Measurements from ENCODE around the gene CACNA1C.
A peak's percentile ranks its signal among the peaks of the same experiment; 100 is the strongest.

CACNA1C gene

DNA sequence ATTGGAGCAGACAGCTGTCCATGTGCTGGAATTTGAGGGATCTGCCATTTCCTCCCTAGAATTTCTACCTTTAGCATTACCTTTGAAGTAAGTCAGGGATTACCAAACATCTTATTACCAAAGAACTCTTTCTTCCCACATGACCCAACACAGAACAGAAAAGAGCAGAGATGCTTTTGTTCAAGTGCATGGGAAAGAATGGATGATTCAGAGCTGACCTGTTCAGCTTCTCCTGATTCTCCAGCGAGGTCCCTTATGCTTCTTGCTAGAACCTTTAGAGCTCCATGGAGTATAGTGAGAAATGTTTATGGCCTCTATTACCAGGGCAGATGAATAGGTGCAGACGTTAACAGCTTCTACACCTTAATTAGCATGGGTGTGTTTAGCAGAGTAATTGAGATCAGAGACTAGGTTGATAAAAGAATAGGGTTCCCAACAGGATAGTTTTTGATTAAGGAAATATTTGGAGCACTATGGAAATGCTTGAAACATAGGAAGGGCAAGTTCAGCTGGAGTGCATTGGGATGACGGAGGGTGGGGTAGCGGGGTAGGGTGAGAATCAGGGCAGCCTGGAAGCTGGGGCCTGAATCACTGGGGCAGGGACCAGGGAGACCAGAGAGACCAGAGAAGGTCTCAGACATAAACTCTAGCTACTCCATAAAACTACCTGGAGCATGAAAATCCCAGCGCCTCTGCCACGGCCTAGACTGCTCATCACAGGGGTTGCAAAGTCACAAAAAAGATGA is 223.7 kb downstream of the CACNA1C start:
- DNase-seq (ENCODE audit: low read depth in 3 of 3), result no peak

DNA sequence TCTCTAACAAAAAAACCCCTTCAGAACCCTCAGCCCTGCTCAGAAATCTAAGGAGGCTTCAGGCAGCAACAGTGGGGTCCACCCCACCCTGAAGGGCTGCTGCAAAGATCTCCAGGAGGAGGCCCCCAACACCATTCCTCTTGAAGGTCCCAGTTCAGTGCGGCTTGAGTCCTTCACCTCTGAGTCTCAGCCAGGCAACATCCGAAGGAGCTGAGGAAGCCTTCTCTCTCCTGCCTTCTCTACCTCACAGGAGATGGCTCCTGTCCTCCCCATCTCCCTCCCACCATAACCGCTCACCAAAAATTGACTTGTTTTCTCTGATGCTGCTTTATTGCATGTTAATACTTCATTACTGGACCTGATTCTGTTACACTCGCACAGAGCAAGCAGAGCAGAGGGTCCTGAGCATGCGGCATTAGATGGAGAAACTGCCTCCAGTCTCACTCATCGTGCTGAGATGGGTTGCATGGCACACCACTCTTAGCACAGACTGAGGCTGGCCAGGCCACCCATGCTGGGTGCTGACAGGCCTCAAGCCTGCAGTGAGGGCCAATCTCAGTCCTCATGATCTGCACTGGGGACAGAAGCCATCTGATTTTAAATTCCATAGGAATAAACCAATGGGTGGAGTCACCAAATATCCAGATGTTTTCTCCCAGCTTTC is 224.8 kb downstream of the CACNA1C start:
- DNase-seq (ENCODE audit: low read depth in 3 of 3), result no peak

DNA sequence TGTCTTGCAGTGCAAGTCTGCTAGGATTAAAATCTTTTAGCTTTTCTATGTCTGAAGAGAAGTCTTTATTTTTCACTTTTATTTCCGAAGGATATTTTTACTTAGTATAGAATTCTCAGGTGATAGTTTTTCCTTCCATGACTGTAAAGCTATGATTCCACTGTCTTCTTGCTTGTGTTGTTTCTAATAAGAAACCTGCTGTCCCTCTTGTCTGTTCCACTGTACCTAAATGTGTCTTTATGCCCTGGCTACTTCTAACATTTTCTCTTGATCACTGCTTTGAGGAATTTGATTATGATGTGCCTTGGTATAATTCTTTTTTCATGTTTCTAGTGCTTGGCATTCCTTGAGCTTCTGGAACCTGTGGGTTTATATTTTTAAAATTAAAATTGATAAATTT is 228.7 kb downstream of the CACNA1C start:
- DNase-seq (ENCODE audit: low read depth in 3 of 3), result no peak

DNA sequence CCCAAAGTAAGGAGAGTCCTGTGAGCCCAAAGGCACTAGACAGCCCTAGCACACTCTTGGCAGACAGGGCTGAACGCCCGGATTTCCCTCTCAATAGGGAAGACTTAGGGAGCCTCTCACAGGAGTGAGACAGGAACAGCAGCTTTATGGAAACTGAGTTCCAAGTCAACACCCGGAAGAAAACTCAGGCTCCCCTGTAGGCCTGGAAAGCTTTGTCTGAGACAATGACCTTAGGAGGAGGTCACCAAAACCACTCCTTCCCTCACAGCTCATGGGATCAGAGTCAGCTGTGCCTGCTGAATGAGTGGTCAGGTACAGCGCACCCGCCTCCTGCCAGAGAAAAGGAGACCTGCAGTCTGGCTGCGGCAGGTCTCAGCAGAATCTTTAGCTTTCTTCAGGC is 229.5 kb downstream of the CACNA1C start:
- no peak for DNase-seq (ENCODE audit: low read depth in 3 of 3)

DNA sequence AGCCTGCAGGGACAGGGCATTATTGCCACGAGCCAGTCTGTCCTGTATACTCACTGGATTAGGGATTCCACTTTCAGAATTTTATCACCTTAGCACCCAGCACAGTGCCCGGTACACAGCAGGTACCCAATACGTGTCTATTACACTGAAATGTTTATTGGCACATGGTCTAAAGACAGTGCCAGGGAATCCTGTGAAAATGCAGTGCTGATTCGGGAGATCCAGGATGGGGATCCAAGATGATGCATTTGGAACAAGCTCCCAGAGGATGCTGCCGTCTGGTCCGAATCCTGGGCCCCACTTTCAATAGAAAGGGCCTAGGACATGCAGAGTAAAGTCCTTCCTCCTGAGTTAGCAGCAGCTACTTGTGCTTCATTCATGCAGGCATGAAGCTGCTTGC is 230.7 kb downstream of the CACNA1C start:
- no peak for DNase-seq (ENCODE audit: low read depth in 3 of 3)

DNA sequence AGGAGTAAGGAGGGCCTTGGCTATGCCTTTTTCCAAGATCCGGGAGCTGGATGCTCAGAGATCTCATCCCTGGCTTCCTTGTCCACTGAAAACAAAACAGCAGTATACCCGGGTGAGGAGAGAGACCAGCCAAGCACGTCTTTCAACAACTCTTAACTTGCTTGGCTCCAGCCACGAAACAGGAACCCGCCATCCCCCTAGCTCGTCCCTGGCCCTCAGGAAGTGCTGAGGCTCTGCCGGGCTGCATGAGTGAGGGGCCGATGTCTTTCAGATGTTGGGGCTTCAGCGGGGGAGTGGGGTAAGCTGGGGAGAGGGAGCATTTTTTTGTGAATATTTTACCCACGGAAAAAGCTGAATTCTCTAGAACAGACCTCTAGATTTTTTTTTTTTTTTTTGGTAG is 231.1 kb downstream of the CACNA1C start:
- DNase-seq (ENCODE audit: low read depth in 3 of 3), result no peak

DNA sequence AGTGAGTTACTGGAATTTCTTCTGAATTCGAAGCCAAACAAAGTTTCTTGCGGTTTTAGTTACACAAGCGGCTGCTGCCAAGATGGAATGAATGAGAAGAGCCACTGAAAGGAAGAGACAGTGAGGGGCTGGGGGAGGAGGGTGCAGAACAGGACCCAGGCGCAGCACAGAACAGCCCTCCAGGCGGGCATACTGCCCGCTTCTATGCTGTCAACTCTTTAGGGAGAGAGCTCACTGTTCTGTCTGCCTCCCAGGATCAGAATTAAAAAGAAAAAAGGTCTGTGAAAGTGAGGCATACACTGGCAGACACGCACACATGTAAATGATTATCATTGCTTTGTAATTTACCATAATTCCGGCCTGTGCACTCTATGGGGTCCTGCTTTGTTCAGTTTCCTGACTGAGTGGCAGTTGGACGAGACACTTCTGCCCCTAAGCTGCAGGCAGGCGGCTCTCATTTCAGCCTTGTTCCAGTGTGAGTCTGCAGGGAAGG is 231.6 kb downstream of the CACNA1C start:
- no peak for DNase-seq (ENCODE audit: low read depth in 3 of 3)

DNA sequence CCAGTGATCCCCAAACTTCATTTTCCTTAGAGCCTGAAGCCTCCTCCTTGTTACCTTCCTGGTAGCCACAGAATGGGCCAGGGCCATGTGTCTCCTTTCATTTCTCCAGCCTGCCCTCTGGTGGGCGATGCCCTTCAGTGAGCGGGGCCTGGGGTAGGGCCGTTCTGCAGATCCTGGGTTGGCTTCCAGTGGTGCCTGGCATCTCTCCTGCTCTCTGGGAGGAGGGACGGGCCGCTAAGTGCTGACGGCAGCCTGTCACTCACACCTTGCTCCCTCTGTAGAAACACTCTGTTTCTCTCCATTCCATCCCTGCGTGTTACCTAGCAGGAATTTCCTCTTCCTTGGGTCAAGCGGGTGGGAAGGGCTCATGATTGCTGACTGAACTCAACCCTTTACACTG is 232.1 kb downstream of the CACNA1C start:
- peak in 1 of 3 experiments; percentile 36 for DNase-seq (ENCODE audit: low read depth in 3 of 3)

DNA sequence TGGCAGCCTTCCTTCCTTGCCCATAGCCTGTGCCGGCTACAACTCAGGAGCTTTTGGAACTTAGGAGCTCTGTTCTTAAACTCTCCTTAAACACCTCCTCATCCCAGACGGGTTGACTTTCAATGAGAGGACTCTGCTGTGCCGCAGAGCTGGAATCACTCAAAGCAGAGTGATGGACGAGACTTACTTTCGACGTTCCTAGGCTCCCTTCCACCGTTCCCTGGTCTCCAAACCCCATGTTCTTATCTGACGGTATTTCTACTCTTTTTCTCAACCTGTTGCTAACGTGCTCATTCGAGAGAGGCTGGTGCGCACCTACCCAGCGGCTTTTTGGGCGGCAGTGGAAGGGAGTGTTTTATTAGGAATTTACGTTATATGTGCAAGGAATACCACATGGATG is 232.7 kb downstream of the CACNA1C start:
- DNase-seq (ENCODE audit: low read depth in 3 of 3), result no peak

DNA sequence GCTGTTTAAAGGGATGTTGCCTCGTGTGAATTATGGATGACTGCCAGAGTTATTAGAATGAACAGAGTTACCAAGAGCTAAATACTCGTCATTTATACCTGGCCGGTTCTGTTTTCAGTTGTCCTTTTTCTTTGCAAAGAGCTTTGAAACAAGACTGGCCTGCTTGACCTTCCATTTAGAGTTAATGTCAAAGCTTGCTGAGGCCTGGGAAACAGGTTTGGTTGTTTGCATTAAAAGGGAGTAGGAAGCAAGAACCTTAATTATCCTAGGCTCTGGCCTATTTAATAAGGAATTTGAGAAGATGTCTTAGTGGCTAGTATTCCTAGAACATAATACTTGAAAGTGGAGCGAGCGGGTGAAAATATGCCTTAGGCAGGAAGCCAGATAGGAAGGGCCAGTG is 233.3 kb downstream of the CACNA1C start:
- no peak for DNase-seq (ENCODE audit: low read depth in 3 of 3)

DNA sequence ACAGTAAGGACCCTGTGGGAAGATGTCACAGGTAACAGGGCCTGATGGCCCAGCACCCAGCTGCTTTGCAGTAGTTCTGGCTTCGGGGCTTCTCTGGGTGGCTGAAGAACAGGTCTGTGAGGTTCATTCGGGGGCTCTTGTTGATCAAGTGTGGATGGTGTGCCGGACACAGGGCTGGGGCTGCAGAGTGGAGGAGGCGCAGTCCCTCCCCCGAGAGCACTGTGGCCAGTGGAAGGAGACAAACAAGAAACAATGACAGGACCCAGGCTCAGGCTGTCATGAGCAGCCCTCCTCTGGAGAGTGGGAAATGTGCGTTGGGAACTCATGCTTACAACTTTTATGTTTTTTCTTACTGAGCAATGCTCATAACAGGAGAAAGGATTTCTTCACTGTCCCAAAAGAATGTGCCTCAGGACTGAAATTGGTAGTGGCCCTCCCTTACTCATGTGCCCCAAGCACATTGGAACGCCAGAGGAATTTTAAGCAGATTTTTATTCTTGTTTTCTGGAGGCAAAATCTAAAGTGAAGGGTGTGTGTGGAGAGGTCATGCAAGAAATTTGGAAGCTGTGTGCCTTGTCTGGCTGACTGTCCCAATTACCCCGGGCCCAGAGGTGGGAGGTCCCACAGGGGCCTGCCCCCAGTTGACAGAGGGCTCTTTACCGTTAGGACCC is 233.8 kb downstream of the CACNA1C start:
- no peak for DNase-seq (ENCODE audit: low read depth in 3 of 3)

DNA sequence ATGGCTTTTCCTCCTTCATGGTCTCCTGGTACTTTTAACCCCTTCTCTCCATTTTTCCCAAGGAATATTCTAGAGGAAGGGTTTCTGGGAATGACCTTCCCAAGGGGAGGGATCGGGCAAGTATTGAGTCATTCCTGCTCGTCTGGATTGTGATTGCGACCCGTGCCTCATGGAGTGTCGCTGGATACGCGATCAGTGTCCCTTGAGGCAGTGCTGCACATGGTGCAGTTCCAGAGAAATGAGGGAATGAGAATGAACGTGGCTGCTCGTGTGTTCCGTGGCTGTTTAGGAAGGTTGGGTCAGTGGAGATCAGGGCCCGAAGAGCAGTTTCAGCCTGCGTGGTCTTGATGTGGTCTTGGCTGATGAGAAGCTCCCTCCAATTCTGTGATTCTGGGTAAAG is 234.4 kb downstream of the CACNA1C start:
- DNase-seq (ENCODE audit: low read depth in 3 of 3), result no peak

DNA sequence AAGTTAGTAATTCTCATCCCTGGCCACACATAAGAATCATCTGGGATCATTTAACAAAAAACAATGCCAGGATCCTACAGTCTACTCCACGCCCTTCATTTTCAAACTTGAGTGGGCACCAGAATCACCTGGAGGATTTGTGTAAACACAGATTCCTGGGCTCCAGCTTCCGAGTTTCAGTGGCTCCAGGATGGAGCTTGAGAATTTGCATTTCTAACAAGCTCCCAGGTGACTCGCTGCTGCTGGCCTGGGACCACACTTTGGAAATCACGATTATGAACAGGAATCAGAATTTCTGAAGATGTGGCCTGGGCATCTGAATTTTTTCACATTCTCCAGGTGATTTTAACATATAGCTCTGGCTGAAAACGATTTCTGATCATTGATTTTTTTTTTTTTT is 234.8 kb downstream of the CACNA1C start:
- no peak for DNase-seq (ENCODE audit: low read depth in 3 of 3)

DNA sequence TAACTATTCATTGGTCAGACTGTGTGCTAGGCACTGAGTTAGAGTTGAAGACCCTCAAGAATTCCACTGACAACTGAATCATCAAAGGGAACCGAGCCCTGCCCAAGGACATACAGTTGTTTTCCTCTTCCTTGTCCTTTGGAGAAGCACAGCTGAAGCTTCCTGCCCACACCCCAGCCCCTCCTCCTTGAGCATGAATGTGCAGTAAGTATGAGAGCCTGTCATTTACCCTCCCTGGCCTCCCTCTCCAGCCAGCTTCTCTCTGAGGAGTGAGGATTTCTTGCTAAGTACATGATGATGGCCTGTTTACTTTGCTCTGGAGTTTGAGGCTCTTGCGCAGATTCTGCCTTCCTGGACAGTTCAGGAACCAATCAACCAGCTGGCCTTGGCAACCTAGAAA is 235.2 kb downstream of the CACNA1C start:
- no peak for DNase-seq (ENCODE audit: low read depth in 3 of 3)

DNA sequence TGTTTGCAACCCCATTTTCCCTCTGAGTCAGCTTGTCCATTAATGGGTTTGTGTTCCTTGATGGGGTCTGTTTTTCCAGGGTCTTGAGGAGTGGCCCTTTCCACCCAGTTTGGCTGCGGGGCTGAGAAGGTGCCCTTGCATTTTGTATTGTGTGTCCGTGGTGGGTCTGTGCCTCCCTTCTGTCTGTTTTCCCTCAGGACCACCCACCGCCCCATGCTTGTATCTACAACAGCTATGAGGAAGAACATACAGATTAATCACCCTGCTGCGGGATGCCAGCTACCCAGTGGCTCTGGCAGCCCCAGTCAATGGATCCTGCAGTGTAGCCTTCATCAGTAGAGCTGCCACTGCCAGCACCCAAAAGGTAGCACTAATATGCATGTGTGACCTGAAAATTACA is 235.7 kb downstream of the CACNA1C start:
- no peak for DNase-seq (ENCODE audit: low read depth in 3 of 3)

DNA sequence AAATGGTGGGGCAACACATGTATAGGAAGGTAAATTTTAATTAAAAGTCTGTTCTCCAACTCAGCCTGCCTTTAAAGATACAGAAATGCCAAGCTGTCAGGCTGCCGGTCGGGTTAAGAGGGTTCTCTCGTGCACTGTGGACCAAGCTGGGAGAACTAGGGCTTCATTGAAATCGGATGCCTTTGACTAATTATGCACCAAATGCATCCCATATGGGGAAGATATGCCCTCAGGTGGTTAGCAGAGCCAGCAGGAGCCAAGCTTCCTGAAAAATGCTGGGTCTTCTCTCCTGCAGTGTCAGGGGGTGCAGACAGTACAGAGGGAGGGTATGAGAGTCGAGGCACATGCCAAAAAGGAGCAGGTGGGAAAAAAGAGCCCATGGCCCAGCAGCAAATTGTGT is 236.1 kb downstream of the CACNA1C start:
- DNase-seq (ENCODE audit: low read depth in 3 of 3), result no peak

DNA sequence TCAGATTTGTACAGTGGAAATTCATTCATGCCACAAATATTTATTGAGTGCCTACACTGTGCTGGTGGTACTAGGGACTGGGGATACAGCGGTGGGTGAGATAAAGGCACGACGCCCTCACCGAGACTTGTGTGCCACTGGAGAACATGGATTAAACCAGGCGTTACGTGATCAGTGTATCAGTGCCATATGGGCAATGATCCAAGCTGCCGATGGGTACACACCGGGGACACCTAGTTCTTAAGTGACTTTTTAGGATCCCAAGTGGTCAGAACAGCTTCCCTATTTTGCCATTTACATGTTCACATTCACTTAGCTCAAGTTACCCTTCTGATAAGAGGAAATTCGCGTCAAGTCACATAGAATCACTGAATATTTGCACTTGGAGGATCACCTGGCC is 236.7 kb downstream of the CACNA1C start:
- DNase-seq (ENCODE audit: low read depth in 3 of 3), result no peak

DNA sequence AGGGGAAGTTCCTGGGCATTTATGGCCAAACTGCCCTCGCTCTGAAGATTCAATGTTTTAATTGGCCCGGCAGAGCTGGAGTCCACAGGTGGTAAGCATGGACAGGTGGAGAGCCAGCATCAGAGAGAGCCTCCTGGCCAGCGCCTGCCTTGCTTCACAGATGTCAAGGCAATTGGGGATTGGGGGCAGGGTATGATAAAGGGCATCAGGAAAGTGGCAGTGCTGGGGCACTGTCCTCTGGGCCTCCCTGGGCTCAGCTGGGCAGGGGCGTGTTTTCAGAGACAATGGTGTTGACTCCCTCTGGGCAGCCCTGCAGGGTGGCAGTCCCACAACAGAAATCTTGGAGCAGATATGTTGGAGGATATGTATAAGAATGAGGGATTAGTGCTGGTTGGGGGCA is 237.3 kb downstream of the CACNA1C start:
- no peak for DNase-seq (ENCODE audit: low read depth in 3 of 3)

DNA sequence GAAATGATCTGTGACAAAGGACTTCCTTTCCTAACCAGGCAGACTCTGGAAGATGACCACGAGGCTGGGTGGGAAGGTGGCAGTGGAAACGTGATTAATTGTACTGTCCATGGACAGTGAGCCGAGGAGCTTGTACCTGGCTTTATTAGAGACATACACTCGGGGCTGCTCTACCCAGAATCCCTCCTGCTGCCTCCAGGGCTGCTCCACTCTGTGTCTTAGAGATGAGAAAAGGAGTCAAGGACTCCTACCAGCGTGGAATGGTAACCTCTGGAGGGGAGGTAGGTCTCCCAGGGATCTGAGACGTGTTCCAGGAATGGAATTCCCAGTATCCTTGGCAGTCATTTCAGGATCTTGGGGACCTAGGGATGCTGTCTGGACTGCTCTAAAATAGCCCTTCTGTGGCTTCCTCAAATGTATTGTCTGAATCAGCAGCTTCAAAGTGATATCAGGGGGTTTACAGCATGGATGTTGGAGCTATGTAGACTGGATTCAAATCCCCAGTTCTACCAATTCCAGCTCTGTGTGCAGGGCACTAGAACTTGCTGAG is 237.8 kb downstream of the CACNA1C start:
- no peak for DNase-seq (ENCODE audit: low read depth in 3 of 3)

DNA sequence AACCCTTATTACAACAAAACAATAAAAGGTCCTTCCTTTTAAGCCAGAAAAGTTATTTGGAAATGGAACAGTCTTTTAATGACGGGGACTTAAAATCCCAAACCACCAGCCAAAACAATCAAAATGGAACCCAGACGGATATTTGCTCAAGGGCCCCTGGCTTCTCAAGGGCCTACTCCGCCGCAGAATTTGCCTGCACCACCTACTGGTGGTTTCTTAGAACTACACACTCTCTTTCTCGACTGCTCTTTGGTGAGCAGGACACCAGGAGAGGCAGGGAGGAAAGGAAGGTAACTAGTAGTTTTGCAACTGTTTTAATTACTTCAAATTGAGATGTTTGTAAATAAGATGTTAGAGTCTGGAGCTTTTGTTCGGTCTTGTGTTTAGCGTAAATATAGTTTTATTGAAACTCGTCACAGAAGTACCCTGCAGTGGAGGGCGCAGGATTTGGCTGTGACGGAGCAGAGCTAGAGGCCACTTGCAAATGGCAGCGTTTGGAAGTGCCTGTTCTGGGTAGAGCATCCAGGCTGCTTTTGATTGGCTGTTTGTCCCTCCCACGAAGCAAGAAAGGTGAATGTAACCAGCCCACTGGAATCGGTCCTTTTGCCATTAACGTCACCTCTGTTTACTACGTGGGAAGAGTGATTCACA is 238.5 kb downstream of the CACNA1C start:
- DNase-seq (ENCODE audit: low read depth in 3 of 3), result peak in 1 of 3 experiments; percentile 14

DNA sequence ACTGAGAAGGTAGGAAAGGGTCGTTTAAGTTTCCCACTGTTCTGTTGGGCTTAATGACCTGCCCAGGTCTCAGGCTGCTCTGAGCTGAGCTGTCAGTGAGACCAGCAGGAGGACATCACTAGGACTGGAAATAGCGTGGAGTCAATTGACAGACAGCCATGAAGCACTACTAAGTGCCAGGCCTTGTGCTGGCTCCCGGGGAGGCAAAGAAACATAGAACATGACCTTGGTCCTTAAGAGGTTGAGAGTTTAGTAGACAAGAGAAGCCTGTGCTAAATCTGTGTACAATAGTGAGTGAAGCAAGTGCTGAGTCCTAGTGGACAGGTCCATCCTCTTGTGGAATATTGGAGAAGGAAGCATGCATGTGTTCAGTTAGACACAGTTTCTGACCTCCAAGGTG is 239.2 kb downstream of the CACNA1C start:
- no peak for DNase-seq (ENCODE audit: low read depth in 3 of 3)

DNA sequence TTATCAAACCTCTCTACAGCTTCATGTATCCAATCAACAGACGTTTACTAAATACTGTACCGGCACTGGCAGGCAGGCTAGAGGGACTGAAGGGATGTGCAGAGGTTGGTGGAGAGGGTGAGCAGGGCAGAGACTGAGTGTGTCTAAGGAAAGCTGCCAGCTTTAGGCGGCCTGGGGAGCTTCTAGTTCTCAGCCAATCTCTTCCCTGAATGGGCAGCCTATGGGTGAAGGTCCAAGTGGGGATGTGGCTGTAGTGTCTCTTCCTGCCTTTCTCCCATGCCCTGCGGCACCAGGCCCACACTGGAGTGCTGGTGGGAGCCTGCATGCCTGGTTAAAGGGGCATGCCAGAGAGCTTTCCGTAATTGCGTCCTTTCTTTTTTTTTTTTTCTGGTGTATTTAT is 239.8 kb downstream of the CACNA1C start:
- no peak for DNase-seq (ENCODE audit: low read depth in 3 of 3)
